Astrocyte (in vitro differentiated cells and primary cell): ENCODE data around the gene SUN1. TPM values are rescaled to one million over a fixed set of nuclear protein-coding genes. Genes with fewer than 3 reads are reported as not detected.

Source experiments
- DNase-seq: peaks from one replicate; pipeline ENCODE4 v3.0.0-alpha.2; 2010; ENCODE audit warnings: low read depth
- FAIRE-seq: peaks from 2 replicates; lab custom pipeline; 2011; peaks lifted over from hg19 to GRCh38; lab: Jason Lieb, UNC
- H2AFZ ChIP-seq: 2 replicates; pipeline ENCODE4 v1.6.0; 2012; ENCODE audit warnings: low read depth, low read length, inconsistent platforms
- H3K27ac ChIP-seq: 2 replicates; pipeline ENCODE4 v1.5.1; 2011; ENCODE audit warnings: low read depth, low read length, inconsistent platforms
- H3K27me3 ChIP-seq: 2 replicates; pipeline ENCODE4 v1.6.0; 2011; ENCODE audit warnings: low read length, inconsistent platforms; ENCODE audit not compliant: insufficient read depth
- H3K36me3 ChIP-seq: 2 replicates; pipeline ENCODE4 v1.5.1; 2011; ENCODE audit warnings: low read length, inconsistent platforms; ENCODE audit not compliant: insufficient read depth
- H3K4me1 ChIP-seq: 2 replicates; pipeline ENCODE4 v1.5.1; 2011; ENCODE audit warnings: low read length, inconsistent platforms; ENCODE audit not compliant: insufficient read depth
- H3K4me2 ChIP-seq: 2 replicates; pipeline ENCODE4 v1.6.0; 2012; ENCODE audit warnings: low read length, inconsistent platforms
- H3K4me3 ChIP-seq: 2 replicates; pipeline ENCODE4 v1.5.1; 2011; ENCODE audit warnings: low read depth, mild to moderate bottlenecking, low read length, inconsistent platforms; ENCODE audit not compliant: insufficient read depth
- H3K79me2 ChIP-seq: 2 replicates; pipeline ENCODE4 v1.6.0; 2012; ENCODE audit warnings: mild to moderate bottlenecking, low read length, inconsistent platforms; ENCODE audit not compliant: insufficient read depth
- H3K9ac ChIP-seq: 2 replicates; pipeline ENCODE4 v1.6.0; 2012; ENCODE audit warnings: mild to moderate bottlenecking, low read length, inconsistent platforms
- H3K9me3 ChIP-seq: 2 replicates; pipeline ENCODE4 v1.5.1; 2012; ENCODE audit warnings: low read depth, mild to moderate bottlenecking, low read length, inconsistent platforms; ENCODE audit not compliant: insufficient read depth
- H4K20me1 ChIP-seq: 2 replicates; pipeline ENCODE4 v1.6.0; 2012; ENCODE audit warnings: low read length, inconsistent platforms; ENCODE audit not compliant: insufficient read depth
- H3K27ac Mint-ChIP-seq: one replicate; pipeline ENCODE4 v1.8.0; 2021; ENCODE audit warnings: mild to moderate bottlenecking, mixed read lengths; ENCODE audit not compliant: unreplicated experiment
- H3K27me3 Mint-ChIP-seq: one replicate; pipeline ENCODE4 v1.8.0; 2021; ENCODE audit warnings: low read depth, mixed read lengths; ENCODE audit not compliant: unreplicated experiment
- H3K36me3 Mint-ChIP-seq: one replicate; pipeline ENCODE4 v1.8.0; 2021; ENCODE audit warnings: low read depth, mixed read lengths; ENCODE audit not compliant: unreplicated experiment
- H3K4me1 Mint-ChIP-seq: one replicate; pipeline ENCODE4 v1.8.0; 2021; ENCODE audit warnings: low read depth, mixed read lengths; ENCODE audit not compliant: unreplicated experiment
- H3K4me3 Mint-ChIP-seq: one replicate; pipeline ENCODE4 v1.8.0; 2021; ENCODE audit warnings: mild to moderate bottlenecking, moderate library complexity, mixed read lengths; ENCODE audit not compliant: unreplicated experiment
- H3K9me3 Mint-ChIP-seq: one replicate; pipeline ENCODE4 v1.8.0; 2021; ENCODE audit warnings: mild to moderate bottlenecking, mixed read lengths; ENCODE audit not compliant: unreplicated experiment
- CTCF ChIP-seq: IDR thresholded peaks from 2 replicates; pipeline ENCODE4 v1.5.1; 2011; ENCODE audit warnings: low read depth, mild to moderate bottlenecking, inconsistent platforms, low read length, moderate library complexity; ENCODE audit not compliant: insufficient read depth
- EZH2 ChIP-seq: IDR thresholded peaks from 2 replicates; pipeline ENCODE4 v1.6.1; 2012; ENCODE audit warnings: mild to moderate bottlenecking, low read length, inconsistent platforms; ENCODE audit not compliant: insufficient read depth
- total RNA-seq: library from RNA; stranded (reverse); gene quantifications from 2 replicates; pipeline ENCODE4 v1.2.1, GENCODE V29; 2021

The SUN1 gene
- total RNA-seq, 1 donor from 2014 or later: 121 TPM

GRCh38 chr7:874031-874749, 41.9 kb downstream of the SUN1 start:
- H3K27me3 Mint-ChIP-seq: no peaks in the 10 kb centered on the region
- no peak overlapping the region for H3K4me3 ChIP-seq
- peak overlapping the region; percentile 78 for H3K27ac Mint-ChIP-seq
- no peaks in the 10 kb centered on the region for H3K9me3 ChIP-seq
- no peak overlapping the region for H3K4me3 Mint-ChIP-seq
- peaks cover 5% of the 10 kb centered on the region for H3K4me1 Mint-ChIP-seq
- H3K9ac ChIP-seq: peak overlapping the region; percentile 34
- peaks cover 25% of the 10 kb centered on the region for H3K36me3 ChIP-seq
- no peak for DNase-seq
- no peak overlapping the region for H2AFZ ChIP-seq
- H3K4me2 ChIP-seq: no peak overlapping the region
- FAIRE-seq: no peak
- H3K9me3 Mint-ChIP-seq: no peaks in the 10 kb centered on the region
- no peak for TF ChIP-seq EZH2
- TF ChIP-seq CTCF: no peak
- peaks cover 12% of the 10 kb centered on the region for H3K36me3 Mint-ChIP-seq
- H3K27ac ChIP-seq: no peak overlapping the region
- no peaks in the 10 kb centered on the region for H3K27me3 ChIP-seq
- peaks cover 25% of the 10 kb centered on the region for H3K79me2 ChIP-seq
- H4K20me1 ChIP-seq: peaks cover 21% of the 10 kb centered on the region
- no peaks in the 10 kb centered on the region for H3K4me1 ChIP-seq

- Histone ChIP-seq H4K20me1 (peaks cover 26% of the 10 kb centered on the region), H3K27ac (no peak overlapping the region), H2AFZ (no peak overlapping the region), H3K27me3 (no peaks in the 10 kb centered on the region), H3K79me2 (peaks cover 28% of the 10 kb centered on the region), H3K4me3 (no peak overlapping the region), H3K36me3 (peaks cover 22% of the 10 kb centered on the region), H3K9ac (no peak overlapping the region), H3K4me1 (no peaks in the 10 kb centered on the region), H3K4me2 (no peak overlapping the region), H3K9me3 (no peaks in the 10 kb centered on the region)
- H3K4me3 Mint-ChIP-seq: no peak overlapping the region
- no peaks in the 10 kb centered on the region for H3K9me3 Mint-ChIP-seq
- TF ChIP-seq EZH2 (no peak), CTCF (no peak)
- DNase-seq (no peak), FAIRE-seq (no peak)
- peaks cover 5% of the 10 kb centered on the region for H3K4me1 Mint-ChIP-seq
- H3K36me3 Mint-ChIP-seq: peaks cover 8% of the 10 kb centered on the region
- no peaks in the 10 kb centered on the region for H3K27me3 Mint-ChIP-seq
- H3K27ac Mint-ChIP-seq: no peak overlapping the region
Measured at GRCh38 chr7:875051-875450, 42.8 kb downstream of the SUN1 start.

- H3K4me2 ChIP-seq: peak overlapping the region; percentile 64
- no peak overlapping the region for H3K4me3 ChIP-seq
- H3K4me1 Mint-ChIP-seq: peaks cover 9% of the 10 kb centered on the region
- no peaks in the 10 kb centered on the region for H3K27me3 Mint-ChIP-seq
- H3K36me3 ChIP-seq: peaks cover 17% of the 10 kb centered on the region
- H4K20me1 ChIP-seq: peaks cover 31% of the 10 kb centered on the region
- peaks cover 34% of the 10 kb centered on the region for H3K79me2 ChIP-seq
- DNase-seq (no peak), FAIRE-seq (no peak)
- no peaks in the 10 kb centered on the region for H3K4me1 ChIP-seq
- no peak overlapping the region for H3K9ac ChIP-seq
- no peaks in the 10 kb centered on the region for H3K9me3 Mint-ChIP-seq
- no peak overlapping the region for H3K27ac Mint-ChIP-seq
- H3K36me3 Mint-ChIP-seq: peaks cover 9% of the 10 kb centered on the region
- peak overlapping the region; percentile 50 for H2AFZ ChIP-seq
- no peaks in the 10 kb centered on the region for H3K9me3 ChIP-seq
- TF ChIP-seq EZH2: no peak
- TF ChIP-seq CTCF: no peak
- no peaks in the 10 kb centered on the region for H3K27me3 ChIP-seq
- H3K4me3 Mint-ChIP-seq: no peak overlapping the region
- peak overlapping the region; percentile 67 for H3K27ac ChIP-seq
Measured at GRCh38 chr7:875476-876076, 43.3 kb downstream of the SUN1 start.
